Natural killer cell treated with Interleukin-12 subunit alpha and Interleukin-12 subunit beta and Interleukin-15 and Interleukin-18, amount 100 ng/mL, for 72 hours (primary cell): ENCODE data around the gene FARS2. TPM values are rescaled to one million over a fixed set of nuclear protein-coding genes. Genes with fewer than 3 reads are reported as not detected.

Source experiments
- ATAC-seq, 2 donors: fragments of 150-1000 bp; cut with Tn5 transposase in 1 of 2; sonication (Bioruptor Pico), chemical (Tn5 transposase) in 1 of 2; 2 replicates each; pipeline ENCODE4 v1.10.0; 2021
- DNase-seq: peaks from one replicate; pipeline ENCODE4 v3.0.0; 2022; ENCODE audit warnings: low spot score
- H3K27ac Mint-ChIP-seq, 2 donors: 1 replicate in 1 of 2; 2 replicates in 1 of 2; pipeline ENCODE4 v1.8.0; 2022; ENCODE audit warnings: mixed read lengths in 2 of 2, mild to moderate bottlenecking in 1 of 2, moderate library complexity in 1 of 2
- H3K27me3 Mint-ChIP-seq, 2 donors: 1 replicate in 1 of 2; 2 replicates in 1 of 2; pipeline ENCODE4 v1.8.0; 2022; ENCODE audit warnings: mixed read lengths in 2 of 2
- H3K36me3 Mint-ChIP-seq: one replicate; pipeline ENCODE4 v1.8.0; 2022; ENCODE audit warnings: mixed read lengths
- H3K4me1 Mint-ChIP-seq, 2 donors: 1 replicate in 1 of 2; 2 replicates in 1 of 2; pipeline ENCODE4 v1.8.0; 2022; ENCODE audit warnings: low read depth in 2 of 2, mixed read lengths in 2 of 2, mild to moderate bottlenecking in 1 of 2
- H3K4me3 Mint-ChIP-seq: one replicate; pipeline ENCODE4 v1.8.0; 2022; ENCODE audit warnings: mixed read lengths
- H3K9me3 Mint-ChIP-seq: 2 replicates; pipeline ENCODE4 v1.8.0; 2022; ENCODE audit warnings: mixed read lengths
- total RNA-seq, 2 donors: library from RNA; stranded (reverse); gene quantifications; one replicate each; pipeline ENCODE4 v1.2.3, GENCODE V29; 2022

FARS2 gene
- total RNA-seq = 10 to 100 TPM; 20.4 to 41.7 TPM

DNA sequence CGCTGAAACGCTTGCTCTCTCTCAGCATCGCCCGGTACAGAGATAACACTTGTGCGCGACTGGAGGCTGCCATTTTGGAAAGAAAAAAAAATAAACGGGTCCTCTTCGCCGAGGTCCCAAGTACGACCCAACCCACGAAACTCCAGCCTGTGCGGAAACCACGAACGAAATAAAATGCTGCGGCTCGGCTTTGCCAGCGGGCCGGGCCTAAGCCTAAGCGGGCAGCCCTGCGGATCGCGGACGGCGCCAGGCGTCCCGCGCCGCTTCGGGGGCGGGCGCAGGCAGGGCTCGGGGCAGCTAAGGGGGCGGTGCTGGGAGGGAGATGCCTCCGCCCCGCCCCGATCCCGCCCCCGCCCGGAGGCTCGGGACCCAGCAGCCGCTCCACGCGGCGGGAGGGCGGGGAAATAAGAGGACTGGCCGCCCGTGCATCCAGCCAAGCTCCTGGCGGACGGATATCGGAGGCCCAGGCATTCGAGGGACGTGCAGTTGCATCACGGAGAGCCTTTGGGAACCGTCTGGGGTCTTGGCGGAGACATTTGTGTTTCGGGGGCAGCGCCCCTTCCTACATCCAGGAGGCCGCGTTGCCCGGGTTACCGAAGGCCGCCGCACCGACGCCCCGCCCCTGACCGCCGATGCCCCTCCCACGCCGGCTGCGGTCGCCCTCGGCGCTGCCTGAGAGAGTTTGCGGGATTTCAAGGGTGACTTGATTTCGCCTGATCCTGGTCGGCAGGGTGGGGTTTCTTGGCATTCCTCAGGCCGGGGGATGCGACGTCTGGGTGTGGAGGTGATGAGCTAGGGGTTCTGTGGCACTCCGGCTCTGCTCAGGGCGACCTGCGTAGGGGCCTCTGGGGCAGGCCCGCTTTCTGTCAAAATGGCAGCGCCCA, at the start of gene FARS2, which contains the start of gene LYRM4:
FARS2 (plus strand) TSS at position 853 of the 884 bp plus-strand sequence.
LYRM4 (minus strand) TSS at position 290 of the 884 bp plus-strand sequence; CDS start at position 73, 217 bp downstream.
- H3K27ac Mint-ChIP-seq = peak within 1 kb of the TSS; percentile 97 to 99
- DNase-seq = peak; percentile 92
- H3K27me3 Mint-ChIP-seq = no peaks in the 10 kb centered on the region
- H3K36me3 Mint-ChIP-seq = peaks cover 5% of the 10 kb centered on the region
- peak; percentile 94 to 95 for ATAC-seq
- H3K4me3 Mint-ChIP-seq = peak within 1 kb of the TSS; percentile 98
- peaks cover 20 to 29% of the 10 kb centered on the region in 2 donors for H3K4me1 Mint-ChIP-seq
- no peaks in the 10 kb centered on the region for H3K9me3 Mint-ChIP-seq

DNA sequence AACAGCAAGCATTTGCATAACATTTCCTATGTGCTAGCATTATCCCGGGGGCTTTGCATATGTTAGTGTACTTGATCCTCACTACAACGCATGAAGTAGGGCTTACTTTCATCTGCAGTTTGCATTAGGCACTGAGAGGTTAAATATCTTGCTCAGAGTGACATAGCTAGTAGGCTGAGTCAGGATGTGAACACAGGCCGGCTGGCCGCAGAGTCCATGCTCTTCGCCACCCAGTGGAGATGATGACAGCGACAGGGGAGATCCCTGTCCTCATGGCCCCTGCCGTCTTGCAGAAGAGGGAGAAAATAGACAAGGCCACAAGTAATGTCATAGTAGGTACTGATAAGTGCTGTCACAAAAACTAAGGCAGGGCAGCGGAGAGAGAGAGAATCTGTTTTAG, 47.5 kb upstream of the FARS2 start:
- H3K4me1 Mint-ChIP-seq = no peaks in the 10 kb centered on the region
- ATAC-seq = no peak
- H3K9me3 Mint-ChIP-seq = no peaks in the 10 kb centered on the region
- no peaks in the 10 kb centered on the region for H3K36me3 Mint-ChIP-seq
- H3K27ac Mint-ChIP-seq = no peak overlapping the region
- no peak overlapping the region for H3K4me3 Mint-ChIP-seq
- no peaks in the 10 kb centered on the region for H3K27me3 Mint-ChIP-seq
- no peak for DNase-seq

GRCh38 chr6:5214570-5215052, 46.7 kb upstream of the FARS2 start:
- peak in 1 of 2 donors; percentile 70 for ATAC-seq

GRCh38 chr6:5215159-5215558, 46.2 kb upstream of the FARS2 start:
- ATAC-seq (no peak), DNase-seq (no peak)
- H3K36me3 Mint-ChIP-seq = no peaks in the 10 kb centered on the region
- peaks cover 0 to 2% of the 10 kb centered on the region in 2 donors for H3K4me1 Mint-ChIP-seq
- H3K4me3 Mint-ChIP-seq = no peak overlapping the region
- H3K27me3 Mint-ChIP-seq = no peaks in the 10 kb centered on the region
- H3K27ac Mint-ChIP-seq = no peak overlapping the region
- no peaks in the 10 kb centered on the region for H3K9me3 Mint-ChIP-seq

More at GRCh38 chr6:5214570-5215052, 46.7 kb upstream of the FARS2 start:
- Mint-ChIP-seq H3K4me1 (no peaks in the 10 kb centered on the region), H3K27me3 (no peaks in the 10 kb centered on the region), H3K9me3 (no peaks in the 10 kb centered on the region), H3K27ac (no peak overlapping the region), H3K36me3 (no peaks in the 10 kb centered on the region), H3K4me3 (no peak overlapping the region)
- no peak for DNase-seq

GRCh38 chr6:5215799-5216198, 45.5 kb upstream of the FARS2 start:
- ATAC-seq = no peak

DNA sequence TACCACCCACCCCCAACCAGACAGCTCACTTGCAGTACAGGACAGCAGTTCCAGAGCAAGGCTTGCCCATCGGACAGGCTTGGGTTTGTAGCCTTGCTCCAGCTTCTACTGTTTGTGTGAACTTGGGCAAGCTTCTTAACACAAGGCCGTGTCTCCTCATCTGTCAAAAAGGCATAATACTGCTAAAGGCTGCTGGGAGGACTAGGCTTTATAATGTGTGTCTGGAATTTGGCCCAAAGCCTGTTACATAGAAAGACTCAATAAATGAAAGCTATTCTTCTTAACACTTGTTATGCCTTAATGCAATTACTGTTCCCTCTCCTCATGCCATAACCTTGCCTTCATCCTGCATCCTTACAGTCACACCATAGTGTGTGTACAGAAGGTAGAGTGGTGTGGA, 44.0 kb upstream of the FARS2 start:
- Mint-ChIP-seq H3K4me3 (no peak overlapping the region), H3K27ac (no peak overlapping the region), H3K9me3 (no peaks in the 10 kb centered on the region), H3K27me3 (no peaks in the 10 kb centered on the region), H3K4me1 (peaks cover 0 to 6% of the 10 kb centered on the region in 2 donors), H3K36me3 (no peaks in the 10 kb centered on the region)
- no peak for DNase-seq
- ATAC-seq = no peak

More at GRCh38 chr6:5215799-5216198, 45.5 kb upstream of the FARS2 start:
- no peaks in the 10 kb centered on the region for H3K36me3 Mint-ChIP-seq
- no peak for DNase-seq
- peaks cover 0 to 6% of the 10 kb centered on the region in 2 donors for H3K4me1 Mint-ChIP-seq
- H3K4me3 Mint-ChIP-seq = no peak overlapping the region
- no peak overlapping the region for H3K27ac Mint-ChIP-seq
- no peaks in the 10 kb centered on the region for H3K27me3 Mint-ChIP-seq
- H3K9me3 Mint-ChIP-seq = no peaks in the 10 kb centered on the region

DNA sequence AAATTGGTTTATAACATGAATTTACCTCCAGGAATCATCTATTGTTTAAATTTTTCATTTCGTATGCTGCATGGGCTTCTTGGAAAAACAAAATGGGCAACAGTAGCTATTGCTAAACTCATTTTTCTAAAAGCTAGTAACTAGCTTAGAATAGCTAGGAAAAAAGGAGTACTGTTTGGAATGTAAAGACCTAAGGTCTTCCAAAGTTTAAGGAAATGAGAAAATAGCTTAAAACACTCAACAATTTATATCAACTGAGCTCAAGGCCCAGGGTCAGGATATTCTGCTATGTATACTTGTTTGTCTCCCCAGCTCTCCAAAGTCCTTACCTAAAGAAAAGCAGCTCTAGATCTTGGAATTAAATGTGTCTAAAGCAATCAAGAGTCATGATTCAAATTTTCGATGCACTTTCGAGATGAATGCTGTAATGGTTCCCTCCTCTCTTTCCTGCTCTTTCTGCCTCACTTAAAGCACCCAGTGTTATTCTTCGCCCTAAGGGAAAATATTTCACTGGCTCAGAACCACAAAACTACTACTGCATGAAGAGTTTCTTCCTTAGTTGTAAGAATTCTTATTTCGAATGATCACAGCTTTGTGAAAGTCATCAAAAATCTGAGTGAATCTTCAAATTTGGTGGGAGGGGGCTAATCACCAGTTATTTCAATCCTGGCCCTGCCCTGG, 42.2 kb upstream of the FARS2 start:
- H3K27me3 Mint-ChIP-seq = no peaks in the 10 kb centered on the region
- H3K4me3 Mint-ChIP-seq = no peak overlapping the region
- no peak for ATAC-seq
- no peak for DNase-seq
- peaks cover 0 to 6% of the 10 kb centered on the region in 2 donors for H3K4me1 Mint-ChIP-seq
- no peaks in the 10 kb centered on the region for H3K36me3 Mint-ChIP-seq
- H3K27ac Mint-ChIP-seq = no peak overlapping the region
- H3K9me3 Mint-ChIP-seq = no peaks in the 10 kb centered on the region

DNA sequence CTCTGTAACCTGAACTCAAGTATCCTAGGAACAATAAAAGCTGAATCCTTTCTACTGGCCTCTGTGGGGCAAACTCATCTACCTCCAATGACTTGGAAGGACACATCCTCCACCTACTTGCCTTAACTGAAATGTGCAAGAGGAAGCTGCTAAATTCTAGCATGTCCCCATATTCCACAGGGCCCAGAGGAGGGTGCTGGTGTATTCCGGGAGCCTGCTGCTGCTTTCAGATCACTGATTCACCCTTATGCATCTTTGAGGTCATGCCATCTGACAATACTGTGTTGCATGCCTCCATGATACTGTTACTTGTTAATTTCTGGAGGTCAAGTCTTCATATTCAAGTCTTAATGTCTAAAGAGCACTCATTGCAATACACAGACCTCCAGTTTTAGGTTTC, 40.9 kb upstream of the FARS2 start:
- Mint-ChIP-seq H3K4me3 (no peak overlapping the region), H3K36me3 (no peaks in the 10 kb centered on the region), H3K27ac (no peak overlapping the region), H3K27me3 (no peaks in the 10 kb centered on the region), H3K9me3 (no peaks in the 10 kb centered on the region), H3K4me1 (peaks cover 0 to 6% of the 10 kb centered on the region in 2 donors)
- no peak for DNase-seq
- ATAC-seq = no peak

- no peak overlapping the region for H3K27ac Mint-ChIP-seq
- no peak for ATAC-seq
These were observed 38.0 kb upstream of the FARS2 start for GRCh38 chr6:5223309-5223708.

GRCh38 chr6:5229356-5229755, 32.0 kb upstream of the FARS2 start:
- no peaks in the 10 kb centered on the region for H3K9me3 Mint-ChIP-seq
- DNase-seq (no peak), ATAC-seq (no peak)
- H3K4me1 Mint-ChIP-seq = no peaks in the 10 kb centered on the region
- H3K4me3 Mint-ChIP-seq = no peak overlapping the region
- no peak overlapping the region for H3K27ac Mint-ChIP-seq
- no peaks in the 10 kb centered on the region for H3K36me3 Mint-ChIP-seq
- H3K27me3 Mint-ChIP-seq = no peaks in the 10 kb centered on the region

More at GRCh38 chr6:5223309-5223708, 38.0 kb upstream of the FARS2 start:
- H3K4me1 Mint-ChIP-seq = peaks cover 0 to 6% of the 10 kb centered on the region in 2 donors
- H3K4me3 Mint-ChIP-seq = no peak overlapping the region
- no peaks in the 10 kb centered on the region for H3K9me3 Mint-ChIP-seq
- H3K27me3 Mint-ChIP-seq = no peaks in the 10 kb centered on the region
- no peak for DNase-seq
- no peaks in the 10 kb centered on the region for H3K36me3 Mint-ChIP-seq

DNA sequence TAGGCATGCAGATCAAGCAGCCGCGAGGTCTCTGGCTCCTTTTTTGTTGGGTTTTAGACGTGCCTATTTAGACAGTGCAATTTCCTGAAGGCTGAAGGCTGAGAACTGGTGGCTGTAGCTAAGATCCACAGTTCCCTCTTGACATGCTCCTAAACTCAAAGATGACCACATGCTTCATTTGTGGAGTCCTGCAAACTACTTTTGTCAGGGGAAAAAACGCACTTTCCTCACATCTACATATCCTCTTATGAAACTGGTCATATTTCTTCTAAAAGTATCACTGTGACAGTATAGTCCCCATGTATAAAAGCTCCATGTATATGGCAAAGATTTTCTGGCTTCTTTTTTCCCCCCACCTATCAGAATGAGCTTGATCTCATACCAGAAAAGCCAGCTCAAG, 31.2 kb upstream of the FARS2 start:
- H3K27ac Mint-ChIP-seq = no peak overlapping the region
- no peak for ATAC-seq
- no peaks in the 10 kb centered on the region for H3K36me3 Mint-ChIP-seq
- no peaks in the 10 kb centered on the region for H3K4me1 Mint-ChIP-seq
- H3K9me3 Mint-ChIP-seq = no peaks in the 10 kb centered on the region
- DNase-seq = no peak
- H3K4me3 Mint-ChIP-seq = no peak overlapping the region
- no peaks in the 10 kb centered on the region for H3K27me3 Mint-ChIP-seq

GRCh38 chr6:5231289-5231688, 30.0 kb upstream of the FARS2 start:
- ATAC-seq (no peak), DNase-seq (no peak)
- no peaks in the 10 kb centered on the region for H3K27me3 Mint-ChIP-seq
- H3K4me1 Mint-ChIP-seq = no peaks in the 10 kb centered on the region
- no peaks in the 10 kb centered on the region for H3K36me3 Mint-ChIP-seq
- no peak overlapping the region for H3K27ac Mint-ChIP-seq
- no peaks in the 10 kb centered on the region for H3K9me3 Mint-ChIP-seq
- no peak overlapping the region for H3K4me3 Mint-ChIP-seq

- DNase-seq = no peak
- no peak for ATAC-seq
- Mint-ChIP-seq H3K36me3 (no peaks in the 10 kb centered on the region), H3K4me3 (no peak overlapping the region), H3K27me3 (no peaks in the 10 kb centered on the region), H3K9me3 (no peaks in the 10 kb centered on the region), H3K27ac (no peak overlapping the region), H3K4me1 (no peaks in the 10 kb centered on the region)
These were observed 26.4 kb upstream of the FARS2 start for GRCh38 chr6:5234874-5235273.

GRCh38 chr6:5235830-5236229, 25.5 kb upstream of the FARS2 start:
- DNase-seq (no peak), ATAC-seq (no peak)
- H3K27ac Mint-ChIP-seq = no peak overlapping the region
- no peaks in the 10 kb centered on the region for H3K27me3 Mint-ChIP-seq
- H3K4me1 Mint-ChIP-seq = no peaks in the 10 kb centered on the region
- no peaks in the 10 kb centered on the region for H3K9me3 Mint-ChIP-seq
- H3K4me3 Mint-ChIP-seq = no peak overlapping the region
- no peaks in the 10 kb centered on the region for H3K36me3 Mint-ChIP-seq
